ENCODE data around the gene KY.
A peak's percentile ranks its signal among the peaks of the same experiment; 100 is the strongest.

KY gene

DNA sequence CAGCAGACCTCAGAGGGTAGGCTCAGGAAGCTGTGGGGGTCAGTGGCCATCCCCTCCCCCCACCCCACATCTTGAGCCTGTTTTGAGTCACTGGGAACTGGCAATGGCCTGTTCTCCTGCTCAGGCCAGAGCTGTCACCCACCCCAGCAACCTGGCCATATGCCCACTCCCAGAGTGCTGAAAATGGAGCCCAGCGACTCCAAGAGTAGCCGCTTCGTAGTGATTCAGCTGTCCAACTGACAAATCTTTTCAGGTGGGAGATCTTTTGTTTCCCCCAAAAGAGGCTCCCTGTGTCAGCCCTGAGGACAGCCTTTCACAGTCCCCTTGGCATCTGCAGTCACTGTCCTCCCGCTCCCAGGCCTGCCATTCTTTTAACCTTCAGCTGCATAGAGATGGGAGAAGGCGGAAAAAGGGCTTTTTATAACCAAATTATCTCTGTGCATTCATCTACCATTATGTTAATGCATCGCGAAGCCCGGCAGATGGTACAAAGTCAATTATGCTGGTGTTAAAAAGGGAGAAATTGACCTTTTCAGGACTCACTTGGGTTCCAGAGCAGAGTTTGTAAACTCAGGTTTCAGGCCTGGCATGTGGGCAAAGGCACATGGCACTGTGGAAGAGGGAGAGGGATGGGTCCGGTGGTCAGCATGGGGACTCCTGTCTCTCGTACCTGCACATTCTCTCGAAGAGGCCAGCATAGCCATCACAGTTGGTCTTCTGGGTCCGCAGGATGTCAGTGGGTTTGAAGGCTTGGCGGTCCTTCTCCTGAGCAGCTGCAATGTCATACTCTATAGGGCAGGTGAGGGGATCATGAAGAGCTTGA lies 32.1 kb downstream of the KY start:
- DNase-seq = peak; percentile 8

DNA sequence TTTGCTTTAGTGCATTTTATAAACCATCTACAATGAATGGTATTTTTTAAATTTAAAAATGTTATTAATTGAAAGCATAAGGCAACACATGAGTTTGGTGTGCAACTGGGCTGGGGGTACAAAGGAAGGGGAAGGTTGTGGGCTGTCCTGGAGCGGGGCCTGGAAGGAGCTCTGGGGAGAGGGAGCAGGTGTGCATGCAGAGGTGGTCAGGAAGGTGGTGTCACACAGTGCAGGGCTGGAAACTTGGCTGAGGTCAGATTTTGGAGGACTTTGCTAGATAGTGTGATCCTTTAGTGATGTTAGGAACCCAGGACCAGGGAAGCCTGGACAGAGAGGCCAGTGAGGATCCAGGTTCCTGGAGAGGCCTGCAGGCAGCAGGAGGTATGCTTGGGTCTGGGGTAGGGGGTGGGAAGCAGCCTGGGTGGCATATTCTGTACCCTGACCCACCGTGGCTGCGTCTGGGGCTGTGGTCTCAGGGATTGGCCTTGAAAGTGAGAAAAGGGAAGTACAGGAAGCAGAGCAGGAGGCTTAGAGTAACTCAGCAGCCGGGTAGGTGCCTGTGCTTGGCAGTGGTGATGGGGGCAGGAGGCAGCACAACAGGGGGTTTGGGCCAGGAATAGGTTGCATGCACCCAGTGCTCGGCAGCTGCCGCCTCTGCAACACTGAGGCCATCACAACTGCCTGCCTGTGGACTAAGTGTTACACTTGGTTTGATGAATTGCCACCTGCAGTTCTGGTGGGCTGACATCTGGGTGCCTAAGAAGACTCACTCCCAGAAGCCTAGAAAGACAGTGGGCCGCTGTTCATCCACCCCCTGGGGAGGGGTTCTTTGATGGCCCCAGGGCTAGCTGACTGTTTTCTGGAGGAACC lies 33.0 kb downstream of the KY start:
- peak; percentile 8 for DNase-seq

DNA sequence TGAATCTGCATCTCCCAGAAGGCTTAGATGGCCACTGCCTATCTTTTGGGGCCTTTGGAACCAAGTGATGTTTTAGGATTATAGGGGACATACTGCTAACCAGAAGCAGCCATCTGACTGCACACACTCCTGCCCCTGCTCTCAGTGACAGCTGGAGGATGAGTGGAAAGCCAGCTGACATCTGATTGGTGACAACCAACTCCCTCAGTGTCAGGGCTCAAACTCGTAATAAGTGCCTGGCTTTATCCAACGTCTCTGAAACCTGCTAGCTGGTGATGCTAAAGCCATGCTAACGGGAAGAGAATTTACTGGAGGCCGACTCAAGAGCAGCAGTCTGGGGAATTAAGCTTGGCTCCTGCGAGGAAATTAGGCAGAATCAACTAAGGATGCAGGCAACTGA lies 35.1 kb downstream of the KY start:
- no peak for DNase-seq

DNA sequence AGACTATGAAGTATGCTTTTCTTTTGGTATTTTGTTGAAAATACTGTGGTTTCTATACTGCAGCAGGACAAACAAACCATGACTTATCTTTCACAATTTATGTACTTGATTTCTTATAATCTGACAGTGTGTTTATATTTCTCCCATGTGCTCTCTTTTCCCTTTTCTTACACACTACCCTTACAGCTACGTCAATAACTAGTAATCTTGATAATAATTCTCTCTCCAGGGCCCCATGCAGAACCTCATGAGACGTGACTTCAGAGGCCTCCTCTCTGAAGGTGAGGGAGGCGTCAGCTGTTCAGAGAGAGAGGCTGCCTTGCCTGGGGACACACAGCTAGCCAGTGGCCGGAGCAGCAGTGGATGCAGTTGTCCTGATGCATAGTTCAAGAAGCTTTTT lies 35.9 kb downstream of the KY start:
- DNase-seq = no peak

DNA sequence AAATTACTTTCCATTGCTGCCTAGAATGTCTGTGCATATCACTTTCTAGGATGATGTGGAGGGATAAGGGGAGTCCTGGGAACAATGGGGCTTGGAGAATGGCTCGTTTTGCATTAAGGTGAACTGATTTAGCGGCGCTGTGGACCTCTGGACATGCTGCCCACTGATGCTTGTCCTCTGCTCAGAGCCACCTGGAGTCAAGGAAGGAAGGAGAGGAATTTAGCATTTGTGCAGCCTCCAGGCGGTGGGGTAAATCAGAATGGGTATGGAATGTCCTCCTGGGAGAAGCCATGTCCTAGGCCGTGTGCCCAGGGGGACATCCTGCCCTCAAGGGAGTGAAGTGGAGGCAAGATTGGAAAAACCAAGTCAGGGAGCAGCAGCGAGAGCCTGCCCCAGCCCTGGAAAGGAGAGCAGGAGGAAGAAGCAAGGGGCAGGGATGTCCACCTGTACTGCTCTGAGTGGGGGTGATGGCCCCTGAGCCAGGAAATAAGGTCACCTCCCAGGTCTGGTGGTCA lies 37.8 kb downstream of the KY start:
- DNase-seq = no peak

DNA sequence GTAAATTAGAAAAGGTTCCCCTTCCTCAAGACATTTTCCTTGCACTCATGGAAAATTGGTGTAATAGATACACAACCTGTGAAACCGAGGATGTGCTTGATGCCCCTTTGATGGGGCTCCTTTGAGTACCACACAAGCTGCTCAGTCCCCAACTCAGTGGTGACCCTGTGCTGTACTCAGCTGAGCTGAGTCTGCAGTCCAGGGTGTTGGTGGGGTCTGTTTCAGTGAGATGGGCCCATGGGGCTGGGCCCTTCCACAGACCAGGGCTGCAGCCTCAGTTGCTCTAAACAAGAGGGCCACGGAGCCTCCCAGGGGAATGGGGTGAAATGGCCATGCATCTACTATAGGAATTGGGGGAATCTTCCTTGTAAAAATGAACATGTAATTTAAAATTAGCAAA lies 39.3 kb downstream of the KY start:
- no peak for DNase-seq

DNA sequence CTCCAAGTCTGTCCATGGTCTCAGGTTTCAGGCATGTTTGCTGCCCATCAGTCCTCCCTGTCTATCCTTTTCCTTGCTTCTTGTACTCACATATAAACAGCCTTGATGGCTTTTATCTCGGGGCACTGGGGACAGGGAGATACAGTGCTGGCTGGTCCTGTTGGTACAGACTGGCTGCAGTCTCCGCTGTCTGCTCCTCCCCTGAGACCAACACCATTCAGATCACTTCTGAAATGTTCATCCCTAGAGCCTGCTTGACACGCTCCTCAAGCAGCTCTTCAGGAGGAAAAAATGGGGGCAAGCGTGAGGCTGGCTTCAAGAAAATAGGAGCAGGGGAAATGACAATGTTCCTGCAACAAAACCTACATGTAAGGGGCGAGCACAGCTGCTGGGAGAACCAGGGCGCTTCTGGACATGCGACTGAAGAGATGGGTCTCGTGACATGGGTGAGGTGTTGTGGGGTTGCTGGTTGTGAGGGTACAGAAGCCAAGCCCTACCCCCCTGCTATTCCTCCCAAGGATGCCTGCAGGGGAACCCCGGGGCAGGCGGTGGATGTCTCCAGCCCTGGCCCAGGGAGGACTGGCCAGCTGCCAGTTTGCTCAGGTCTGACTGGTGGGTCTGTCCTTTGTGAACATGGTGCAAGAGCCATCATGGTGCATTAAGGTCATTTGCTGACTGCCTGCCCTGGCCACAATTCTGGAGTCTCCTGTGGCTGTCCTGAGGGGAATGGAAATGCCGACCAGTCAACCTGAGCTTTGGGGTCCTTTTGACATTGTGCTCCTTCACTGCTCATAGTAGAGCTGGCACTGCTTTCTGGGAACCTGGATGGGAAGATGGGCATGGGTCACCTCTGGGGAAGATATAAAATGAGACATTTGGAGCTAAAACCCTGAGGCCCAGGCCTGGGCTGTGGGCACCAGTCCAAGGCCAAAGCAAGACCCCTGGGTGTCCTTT lies 40.1 kb downstream of the KY start:
- no peak for DNase-seq

DNA sequence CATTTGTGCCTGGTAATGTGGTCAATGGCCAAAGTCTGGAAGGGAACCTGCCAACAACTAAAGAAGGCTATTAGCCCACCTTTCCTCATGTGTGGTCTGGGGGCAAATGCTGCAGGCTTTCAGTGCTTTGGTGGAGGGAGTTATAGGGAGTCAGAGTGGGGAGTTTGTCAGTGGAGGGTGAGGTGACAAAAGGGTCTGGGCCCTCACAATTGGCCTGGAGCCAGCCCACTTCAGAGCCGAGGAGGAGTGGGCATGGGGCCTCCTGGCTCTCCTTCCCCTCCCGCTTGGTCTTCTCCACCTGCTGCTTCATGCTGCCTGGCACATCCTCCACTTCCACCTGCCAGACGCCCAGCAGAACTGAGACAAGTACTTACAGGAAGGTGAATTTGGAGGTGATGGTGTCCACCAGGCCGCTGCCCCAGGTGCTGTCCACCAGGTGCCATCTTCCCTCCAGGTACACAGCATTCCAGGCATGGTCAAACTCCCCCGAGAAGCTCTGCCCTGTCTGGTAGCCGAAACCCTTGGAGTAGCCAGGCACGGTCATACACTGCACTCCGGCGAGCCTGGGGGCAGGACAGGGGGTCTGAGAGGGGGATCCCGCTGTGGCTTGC lies 40.9 kb downstream of the KY start:
- DNase-seq = no peak

DNA sequence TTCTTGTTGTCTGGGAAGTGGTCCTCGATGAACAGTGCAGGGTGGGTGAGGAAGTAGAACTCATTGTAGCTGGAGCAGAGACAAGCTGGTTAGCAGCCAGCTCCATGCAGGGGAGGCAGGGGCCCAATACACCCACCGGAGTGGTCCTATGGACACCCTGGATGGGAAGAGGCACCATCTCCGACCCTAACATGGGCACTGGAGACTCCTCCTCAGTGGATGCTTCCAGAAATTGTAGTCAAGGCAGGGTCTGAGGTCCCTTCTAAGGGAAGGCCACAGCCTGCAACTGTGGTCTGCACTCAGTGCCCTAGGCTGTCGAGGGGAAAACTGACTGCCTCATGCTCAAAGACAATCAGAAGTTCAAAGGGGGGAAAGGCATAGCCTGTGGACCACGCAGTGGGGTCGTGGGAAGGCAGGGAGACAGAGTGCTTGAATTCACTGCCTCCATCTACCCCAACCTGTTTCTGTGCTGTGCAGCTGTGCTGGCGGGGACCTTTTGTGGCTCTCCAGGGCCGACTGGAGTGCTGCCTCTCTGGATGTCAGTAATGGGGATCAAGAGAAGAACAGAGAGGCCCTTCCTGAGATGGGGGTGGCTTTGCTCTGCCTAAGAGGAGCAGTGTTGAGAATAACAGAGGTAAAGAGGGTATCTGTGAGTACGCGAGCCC lies 41.9 kb downstream of the KY start:
- DNase-seq = no peak

DNA sequence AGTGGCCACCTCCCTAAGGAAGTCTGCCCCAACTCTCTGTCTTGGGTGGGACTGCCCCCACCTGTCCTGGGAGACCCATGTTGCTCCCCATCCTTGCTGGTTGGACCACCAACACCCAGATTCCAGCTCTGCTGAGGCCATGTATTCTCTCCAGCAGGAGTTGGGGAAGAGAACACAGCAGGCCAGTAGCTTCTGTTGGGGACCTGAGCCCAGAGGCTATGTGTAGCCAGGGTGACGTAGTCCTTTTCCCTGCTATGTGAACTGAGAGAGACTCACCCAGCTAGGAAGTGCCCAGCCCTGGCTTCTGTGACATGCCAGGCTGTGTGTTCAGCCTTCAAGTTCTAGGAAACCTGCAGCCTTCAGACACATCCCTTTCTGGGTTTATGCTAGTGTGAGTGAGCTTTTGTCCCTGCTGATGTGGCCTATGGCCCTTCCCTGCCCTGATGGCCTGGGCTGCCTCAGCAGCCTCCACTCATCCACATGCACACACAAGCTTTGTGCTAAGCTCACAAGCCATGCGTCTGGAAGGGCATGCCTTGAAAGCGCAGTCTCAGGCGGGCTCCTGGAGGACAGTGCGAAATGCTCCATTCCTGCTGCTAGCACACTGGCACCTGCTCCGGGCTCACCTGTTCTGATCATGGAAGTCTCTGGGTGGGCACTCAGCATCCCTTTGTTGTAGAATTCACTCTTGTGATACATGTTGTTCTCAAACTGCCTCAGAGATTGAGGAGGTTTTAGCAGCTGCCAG lies 42.6 kb downstream of the KY start:
- DNase-seq = no peak

DNA sequence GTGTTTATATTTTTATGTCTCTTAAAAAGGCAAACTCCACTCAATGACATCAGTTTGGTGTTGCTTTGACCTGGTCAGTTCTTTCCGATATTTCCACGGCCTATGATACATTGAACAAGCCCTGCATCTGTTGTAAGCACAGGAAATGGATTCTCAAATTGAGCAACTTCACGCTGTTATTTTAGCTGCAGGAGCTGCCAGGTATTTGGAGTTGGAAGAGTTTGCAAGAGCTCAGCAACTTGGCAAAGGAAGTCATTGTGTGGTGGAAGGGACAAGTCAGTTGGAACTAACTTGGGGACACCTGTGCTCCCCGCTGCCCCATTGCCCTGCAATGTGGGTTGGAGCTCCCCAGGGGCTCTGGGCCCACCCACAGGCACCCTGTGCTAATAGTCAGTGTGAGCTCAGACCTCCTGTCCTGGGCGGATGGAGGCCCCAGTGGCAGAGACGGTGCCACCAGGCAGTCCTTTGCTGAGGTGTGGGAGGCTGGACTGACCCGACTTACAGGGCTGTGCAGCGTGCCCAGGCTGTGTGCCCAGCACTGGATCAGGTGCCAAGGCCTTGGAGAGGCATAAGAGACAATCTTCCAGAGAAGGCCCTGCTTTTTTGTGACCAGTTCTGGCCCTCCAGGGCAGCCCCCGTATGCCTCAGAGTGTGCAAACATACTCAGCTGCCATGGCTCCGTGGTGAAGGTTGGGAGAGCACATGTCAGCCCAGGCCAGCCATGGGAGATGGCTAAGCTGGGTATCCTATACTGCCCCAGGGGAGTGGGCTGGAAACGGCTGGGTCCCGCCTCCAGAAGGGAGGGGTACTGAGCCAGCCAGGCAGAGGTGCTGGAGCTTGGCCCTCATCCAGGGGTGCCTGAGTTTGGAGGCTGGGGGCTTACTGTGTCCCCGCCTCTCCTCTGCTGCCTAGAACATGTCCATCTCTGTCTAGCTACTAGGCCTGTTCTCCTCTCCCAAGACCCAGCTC lies 43.5 kb downstream of the KY start:
- no peak for DNase-seq

DNA sequence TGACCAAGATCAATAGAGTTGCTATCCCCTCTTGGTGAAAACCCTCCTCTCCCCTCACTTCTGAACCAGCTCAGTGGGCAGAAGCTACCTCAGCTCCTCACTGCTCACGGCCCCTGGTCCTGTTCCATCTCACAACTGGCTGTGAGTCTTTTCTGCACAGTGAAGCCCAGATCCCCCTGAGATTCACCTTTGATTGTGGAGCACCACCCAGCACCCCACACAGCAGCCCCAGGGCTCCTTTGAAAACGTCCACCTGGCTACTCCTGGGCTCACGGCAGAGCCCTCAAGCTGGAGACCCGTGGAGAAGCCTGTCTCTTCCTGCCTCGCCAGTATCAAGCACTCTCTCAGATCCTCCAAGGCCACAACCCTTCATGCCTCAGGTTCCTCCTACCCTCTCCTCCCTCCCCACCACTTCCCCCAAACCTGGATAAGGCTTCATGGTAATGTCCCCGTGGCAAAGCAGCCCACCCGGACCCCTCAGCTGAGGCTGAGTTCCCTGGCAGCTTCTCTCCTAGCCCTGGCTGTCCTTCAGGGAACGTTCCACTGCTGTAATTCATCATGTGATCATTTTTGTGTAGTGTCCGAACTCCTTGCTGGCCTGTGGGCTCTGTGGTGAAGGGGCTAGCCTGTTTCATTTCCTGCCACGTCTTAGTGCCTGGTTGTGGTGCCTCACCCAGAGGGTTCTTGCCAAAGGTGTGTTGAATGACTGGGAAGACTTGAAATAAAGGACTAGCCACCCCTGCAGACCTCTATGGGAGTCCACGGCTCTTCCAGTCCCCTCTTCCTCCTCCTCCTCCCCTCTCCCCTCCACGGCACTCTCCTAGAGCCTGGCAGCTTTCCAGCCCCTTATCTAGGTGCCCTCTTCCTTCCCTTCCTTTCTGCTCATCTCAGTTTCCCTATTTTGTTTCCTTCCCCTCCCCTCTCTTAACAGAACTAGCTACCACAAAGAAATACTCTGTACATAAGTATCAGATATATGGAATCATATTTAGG lies 44.5 kb downstream of the KY start:
- DNase-seq = no peak

DNA sequence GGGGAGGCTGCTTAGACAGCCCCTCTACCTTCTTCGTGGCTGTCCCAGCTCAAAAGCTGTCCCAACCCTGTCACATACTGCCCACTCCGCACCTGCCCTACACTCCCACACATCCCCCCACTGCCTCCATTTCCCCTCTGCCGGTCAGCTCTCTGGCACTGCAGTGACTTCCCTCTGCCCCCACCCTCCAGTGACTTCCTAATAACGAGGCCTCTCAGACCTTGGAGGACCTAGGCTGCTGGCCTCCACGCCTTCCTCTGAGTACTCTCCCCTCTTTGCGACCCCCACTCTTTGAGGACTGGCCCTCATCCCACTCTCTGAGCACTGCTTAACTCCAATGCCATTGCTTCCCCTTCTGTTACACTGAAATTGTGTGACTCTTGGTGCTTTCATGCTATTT lies 45.3 kb downstream of the KY start:
- DNase-seq = no peak

DNA sequence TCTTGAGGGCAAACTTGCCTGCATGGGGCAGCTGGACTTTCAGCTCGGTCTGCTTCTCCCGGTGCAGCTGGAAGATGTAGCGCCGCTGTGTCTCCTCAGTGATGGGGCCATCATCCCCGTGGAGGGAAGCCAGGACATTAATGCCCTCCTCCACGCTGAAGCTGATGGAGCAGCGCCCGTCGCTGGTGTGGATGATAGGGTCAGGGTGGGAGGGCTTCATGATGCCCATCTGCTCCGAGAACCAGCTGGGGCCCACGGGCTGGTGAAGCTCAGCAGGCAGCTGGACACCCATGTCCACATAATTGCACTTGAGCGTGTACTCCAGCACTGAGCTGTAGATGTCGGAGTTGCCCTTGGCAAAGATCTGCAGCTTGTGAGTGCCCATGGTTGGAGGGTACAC lies 46.9 kb downstream of the KY start:
- no peak for DNase-seq

DNA sequence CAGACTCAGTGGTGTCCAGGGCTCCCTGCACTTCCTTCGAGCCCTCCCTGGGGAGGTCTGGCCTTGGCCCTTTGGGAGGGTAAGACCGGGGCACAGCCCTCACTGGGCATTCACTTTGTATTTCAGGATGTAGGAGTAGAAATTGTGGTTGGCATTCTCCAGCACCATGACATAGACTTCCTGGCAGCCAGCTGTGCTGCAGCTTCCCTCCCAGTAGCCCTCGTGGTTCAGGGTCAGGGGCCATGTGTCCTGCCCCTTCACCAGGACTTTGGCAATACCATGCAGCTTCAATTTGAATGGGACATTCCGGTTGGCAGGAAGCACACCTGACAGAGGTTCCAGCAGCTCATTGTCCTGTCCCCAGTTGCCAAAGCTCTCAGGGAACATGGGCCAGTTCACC lies 47.3 kb downstream of the KY start:
- DNase-seq = no peak

DNA sequence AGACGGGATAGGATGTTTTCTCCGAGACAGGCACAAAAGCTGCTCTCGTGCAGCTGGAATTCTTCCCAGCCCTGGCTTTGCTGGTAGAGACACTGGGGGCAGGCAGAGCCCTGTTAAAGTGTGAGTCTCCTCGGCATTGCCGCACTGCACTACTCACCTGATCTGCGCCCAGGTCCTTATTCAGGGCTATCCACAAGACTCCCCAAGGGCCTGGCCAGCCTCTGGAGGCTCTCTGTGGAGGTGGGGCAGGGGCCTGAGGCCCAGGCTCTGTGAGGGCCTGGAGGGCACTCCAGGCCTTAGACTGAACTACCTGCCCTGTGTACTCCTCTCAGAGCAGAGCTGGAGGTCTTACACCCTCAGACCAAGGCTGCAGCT lies 48.4 kb downstream of the KY start:
- no peak for DNase-seq

DNA sequence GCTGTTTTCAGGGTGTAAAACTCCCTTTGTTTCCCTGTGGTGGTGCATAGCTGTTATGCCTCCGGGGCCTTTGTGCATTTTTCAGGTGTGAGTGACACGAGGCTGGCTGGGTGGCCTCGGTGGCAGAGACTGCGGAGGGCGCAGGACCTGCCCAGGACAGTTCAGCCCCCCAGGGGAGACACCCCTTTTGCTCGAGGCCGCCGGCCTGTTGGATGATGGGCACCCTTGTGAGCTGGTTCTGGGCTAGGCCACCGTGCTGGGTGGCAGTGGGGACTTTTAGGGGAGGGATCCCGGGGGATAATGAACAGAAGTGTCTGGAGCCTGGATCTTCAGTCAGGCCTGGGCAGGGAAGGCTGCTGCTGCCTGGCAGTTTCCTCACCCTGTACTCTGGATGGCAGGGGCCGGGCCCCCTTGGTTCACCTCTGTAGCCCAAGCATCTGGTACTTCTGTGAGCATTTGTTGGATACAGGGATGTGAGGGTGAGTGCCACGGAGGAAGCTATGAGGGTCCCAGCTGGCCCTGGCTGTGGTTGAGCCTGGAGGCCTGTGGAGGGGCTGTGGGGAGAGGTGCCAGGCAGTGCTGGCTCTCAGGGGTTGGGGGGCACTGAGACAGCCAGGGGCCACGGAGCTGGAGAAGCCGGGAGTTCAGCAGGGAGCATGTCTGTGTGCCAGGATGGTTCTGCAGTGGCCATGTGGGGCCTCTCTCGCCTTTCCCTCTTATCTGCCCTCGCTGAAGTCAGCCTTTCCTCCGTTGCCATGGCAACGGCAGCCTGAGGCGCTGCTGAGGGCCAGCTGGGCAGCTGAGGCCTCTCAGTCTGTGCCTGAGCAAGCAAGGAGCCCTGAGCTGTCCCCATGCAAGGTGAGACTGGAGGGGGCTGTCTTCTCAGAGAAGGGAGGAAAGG lies 49.0 kb downstream of the KY start:
- DNase-seq = no peak

Measured in right hindlimb (tissue), 1 donor.